Ammon's horn (tissue), 1 donor: ENCODE measurements around the gene EPHA4.
"Not testable (repeated sequence)": the region's sequence is repeated elsewhere in the genome, so short reads cannot be mapped to it uniquely, and the experiment has no call there.

Experiments used
- DNase-seq: peaks from one replicate; pipeline ENCODE4 v3.0.0-alpha.2; 2016; ENCODE audit warnings: low spot score

Gene EPHA4

GRCh38 chr2:221539246-221539645 lies 32.9 kb downstream of the EPHA4 start:
- DNase-seq = no peak

GRCh38 chr2:221535824-221536223 lies 36.3 kb downstream of the EPHA4 start:
- no peak for DNase-seq

GRCh38 chr2:221533299-221533698 lies 38.8 kb downstream of the EPHA4 start:
- no peak for DNase-seq

GRCh38 chr2:221532641-221533040 lies 39.5 kb downstream of the EPHA4 start:
- no peak for DNase-seq

- no peak for DNase-seq
These were observed 41.5 kb downstream of the EPHA4 start for GRCh38 chr2:221530653-221531037.

GRCh38 chr2:221529943-221530652 lies 42.0 kb downstream of the EPHA4 start:
- DNase-seq = no peak

- no peak for DNase-seq
These were observed 42.7 kb downstream of the EPHA4 start for GRCh38 chr2:221529177-221529942.

- no peak for DNase-seq
These were observed 44.3 kb downstream of the EPHA4 start for GRCh38 chr2:221527776-221528309.

GRCh38 chr2:221524158-221524557 lies 47.9 kb downstream of the EPHA4 start:
- DNase-seq = no peak

- DNase-seq = no peak
These were observed 50.8 kb downstream of the EPHA4 start for GRCh38 chr2:221521233-221521845.

- no peak for DNase-seq
These were observed 53.0 kb downstream of the EPHA4 start for GRCh38 chr2:221518935-221519625.

GRCh38 chr2:221518201-221518934 lies 53.7 kb downstream of the EPHA4 start:
- no peak for DNase-seq

GRCh38 chr2:221517696-221518151 lies 54.4 kb downstream of the EPHA4 start:
- no peak for DNase-seq

GRCh38 chr2:221517146-221517695 lies 54.9 kb downstream of the EPHA4 start:
- no peak for DNase-seq

GRCh38 chr2:221515864-221516263 lies 56.2 kb downstream of the EPHA4 start:
- DNase-seq = no peak

- no peak for DNase-seq
These were observed 57.6 kb downstream of the EPHA4 start for GRCh38 chr2:221514305-221515040.

GRCh38 chr2:221513232-221513631 lies 58.9 kb downstream of the EPHA4 start:
- no peak for DNase-seq

- not testable (repeated sequence) for DNase-seq
These were observed 60.8 kb downstream of the EPHA4 start for GRCh38 chr2:221511325-221511724.

- no peak for DNase-seq
These were observed 65.6 kb downstream of the EPHA4 start for GRCh38 chr2:221506469-221506868.

GRCh38 chr2:221505605-221506004 lies 66.5 kb downstream of the EPHA4 start:
- no peak for DNase-seq
